Measurements from ENCODE around the gene PIP4K2C.
"Not testable (repeated sequence)": the region's sequence is repeated elsewhere in the genome, so short reads cannot be mapped to it uniquely, and the experiment has no call there.

The PIP4K2C gene

GRCh38 chr12:57558864-57559263 is 32.1 kb upstream of the PIP4K2C start:
- DNase-seq (ENCODE audit: extremely low read depth in 1 of 2, low read depth in 1 of 2) = no peak

GRCh38 chr12:57560516-57560915 is 30.5 kb upstream of the PIP4K2C start:
- no peak for DNase-seq (ENCODE audit: extremely low read depth in 1 of 2, low read depth in 1 of 2)

- not testable (repeated sequence) for DNase-seq (ENCODE audit: extremely low read depth in 1 of 2, low read depth in 1 of 2)
Measured at GRCh38 chr12:57561117-57561516, 29.9 kb upstream of the PIP4K2C start.

GRCh38 chr12:57563358-57563757 is 27.6 kb upstream of the PIP4K2C start:
- DNase-seq (ENCODE audit: extremely low read depth in 1 of 2, low read depth in 1 of 2) = no peak

GRCh38 chr12:57564178-57564740 is 26.7 kb upstream of the PIP4K2C start:
- no peak for DNase-seq (ENCODE audit: extremely low read depth in 1 of 2, low read depth in 1 of 2)

GRCh38 chr12:57568838-57569237 is 22.2 kb upstream of the PIP4K2C start:
- DNase-seq (ENCODE audit: extremely low read depth in 1 of 2, low read depth in 1 of 2) = no peak

- no peak for DNase-seq (ENCODE audit: extremely low read depth in 1 of 2, low read depth in 1 of 2)
Measured at GRCh38 chr12:57569858-57570257, 21.1 kb upstream of the PIP4K2C start.

GRCh38 chr12:57570438-57570837 is 20.6 kb upstream of the PIP4K2C start:
- not testable (repeated sequence) for DNase-seq (ENCODE audit: extremely low read depth in 1 of 2, low read depth in 1 of 2)

- no peak for DNase-seq (ENCODE audit: extremely low read depth in 1 of 2, low read depth in 1 of 2)
Measured at GRCh38 chr12:57571926-57572762, 18.8 kb upstream of the PIP4K2C start.

GRCh38 chr12:57574795-57575194 is 16.2 kb upstream of the PIP4K2C start:
- no peak for DNase-seq (ENCODE audit: extremely low read depth in 1 of 2, low read depth in 1 of 2)

- DNase-seq (ENCODE audit: extremely low read depth in 1 of 2, low read depth in 1 of 2) = no peak
Measured at GRCh38 chr12:57575771-57576612, 15.0 kb upstream of the PIP4K2C start.

- DNase-seq (ENCODE audit: extremely low read depth in 1 of 2, low read depth in 1 of 2) = no peak
Measured at GRCh38 chr12:57576613-57577160, 14.3 kb upstream of the PIP4K2C start.

GRCh38 chr12:57577981-57578758 is 12.8 kb upstream of the PIP4K2C start:
- DNase-seq (ENCODE audit: extremely low read depth in 1 of 2, low read depth in 1 of 2) = no peak

GRCh38 chr12:57579011-57579410 is 12.0 kb upstream of the PIP4K2C start:
- no peak for DNase-seq (ENCODE audit: extremely low read depth in 1 of 2, low read depth in 1 of 2)

- DNase-seq (ENCODE audit: extremely low read depth in 1 of 2, low read depth in 1 of 2) = no peak
Measured at GRCh38 chr12:57579677-57580465, 11.1 kb upstream of the PIP4K2C start.

- DNase-seq (ENCODE audit: extremely low read depth in 1 of 2, low read depth in 1 of 2) = no peak
Measured at GRCh38 chr12:57580466-57580795, 10.6 kb upstream of the PIP4K2C start.

- no peak for DNase-seq (ENCODE audit: extremely low read depth in 1 of 2, low read depth in 1 of 2)
Measured at GRCh38 chr12:57581802-57582201, 9.2 kb upstream of the PIP4K2C start.

GRCh38 chr12:57582440-57582839 is 8.6 kb upstream of the PIP4K2C start:
- no peak for DNase-seq (ENCODE audit: extremely low read depth in 1 of 2, low read depth in 1 of 2)

GRCh38 chr12:57583008-57583831 is 7.8 kb upstream of the PIP4K2C start:
- DNase-seq (ENCODE audit: extremely low read depth in 1 of 2, low read depth in 1 of 2) = peak; percentile 25 to 55
